Adrenal gland (tissue), 5 donors: ENCODE data around the gene MRPS25.

Source experiments
- CTCF ChIP-seq, 6 experiments: fragments of 450-650 bp in 4 of 6; fragments of 200-600 bp in 2 of 6; sonication (generic) in 1 of 6; IDR thresholded peaks; 1 replicate in 5 of 6; 2 replicates in 1 of 6; pipeline versions ENCODE4 v1.5.1 to v1.8.0; 2016 to 2021; ENCODE audit warnings: antibody characterized with exemption in 6 of 6, mild to moderate bottlenecking in 2 of 6, moderate library complexity in 1 of 6
- POLR2A ChIP-seq, 2 donors: fragments of 450-650 bp; IDR thresholded peaks; one replicate each; pipeline ENCODE4 v1.6.1; 2017; ENCODE audit warnings: antibody characterized with exemption in 2 of 2, mild to moderate bottlenecking in 2 of 2, moderate library complexity in 1 of 2
- donor health status: DM: no; HTN: no; CAD: no.

- TF ChIP-seq CTCF (IDR thresholded peaks at IDR 0.05) (no peak), POLR2A (IDR thresholded peaks at IDR 0.05) (no peak)
These were observed 21.1 kb upstream of the MRPS25 start for GRCh38 chr3:15086263-15086662.
